Panc1 (cell line): ENCODE measurements around the gene BRD4. TPM values are rescaled to one million over a fixed set of nuclear protein-coding genes. Genes with fewer than 3 reads are reported as not detected.

Experiments
- ATAC-seq: fragments of 200-7000 bp; cut with Tn5 transposase; 2 replicates; pipeline ENCODE4 v1.9.1; 2020; ENCODE audit warnings: mild to moderate bottlenecking, moderate library complexity
- BruUV-seq: library from RNA; stranded (reverse); fragments of 400-500 nt; replicated peaks from 2 replicates; lab custom pipeline; 2021; lab: Mats Ljungman, UMichigan
- CTCF ChIA-PET: fragments of 300-600 bp; sonication (Branson Sonifier 250); formaldehyde crosslinking; loops from one replicate; lab custom pipeline; 2022; ENCODE audit warnings: antibody characterized with exemption; lab: Charles Lee
- POLR2A ChIA-PET: fragments of 300-600 bp; sonication (Branson Sonifier 250); formaldehyde crosslinking; loops from one replicate; lab custom pipeline; 2022; ENCODE audit warnings: antibody characterized with exemption; lab: Charles Lee
- DNase-seq: peaks from one replicate; pipeline ENCODE4 v3.0.0-alpha.2; 2010; ENCODE audit warnings: low read depth, low spot score
- H3K27ac ChIP-seq: 2 replicates; pipeline ENCODE4 v1.5.1; 2011; ENCODE audit warnings: mild to moderate bottlenecking, low read length, inconsistent platforms
- H3K27me3 ChIP-seq: fragments of 200-500 bp; sonication (Bioruptor generic); 2 replicates; pipeline ENCODE4 v1.6.0; 2014; ENCODE audit warnings: low read length, inconsistent platforms; ENCODE audit not compliant: control insufficient read depth, insufficient read depth
- H3K36me3 ChIP-seq: fragments of 200-500 bp; sonication (Bioruptor generic); 2 replicates; pipeline ENCODE4 v1.5.1; 2014; ENCODE audit warnings: inconsistent platforms, mild to moderate bottlenecking, low read length, moderate library complexity; ENCODE audit not compliant: control insufficient read depth, insufficient read depth
- H3K4me1 ChIP-seq: 2 replicates; pipeline ENCODE4 v1.5.1; 2011; ENCODE audit warnings: inconsistent platforms, mild to moderate bottlenecking, low read length, moderate library complexity; ENCODE audit not compliant: control insufficient read depth, insufficient read depth
- H3K4me3 ChIP-seq, 2 experiments: 2 replicates each; pipeline ENCODE4 v1.5.1; 2011 to 2012; ENCODE audit warnings: low read depth in 2 of 2, low read length in 2 of 2, mild to moderate bottlenecking in 2 of 2, inconsistent platforms in 1 of 2, moderate library complexity in 1 of 2
- H3K9me3 ChIP-seq: fragments of 200-500 bp; sonication (Bioruptor generic); 2 replicates; pipeline ENCODE4 v1.5.1; 2014; ENCODE audit warnings: low read depth, mild to moderate bottlenecking, inconsistent platforms, low read length, moderate library complexity; ENCODE audit not compliant: control insufficient read depth, insufficient read depth
- POLR2AphosphoS5 ChIP-seq: IDR thresholded peaks from 2 replicates; pipeline ENCODE4 v1.6.1; 2012; ENCODE audit warnings: mild to moderate bottlenecking, low read depth, low read length, moderate library complexity
- REST ChIP-seq, 2 experiments: IDR thresholded peaks; 2 replicates each; pipeline ENCODE4 v1.6.1; 2011 to 2012; ENCODE audit warnings: low read depth in 2 of 2, control low read depth in 1 of 2, low read length in 1 of 2, mild to moderate bottlenecking in 1 of 2, moderate library complexity in 1 of 2; ENCODE audit not compliant: insufficient read depth in 1 of 2
- SIN3A ChIP-seq: IDR thresholded peaks from 2 replicates; pipeline ENCODE4 v1.6.1; 2012; ENCODE audit warnings: low read depth, mild to moderate bottlenecking, low read length, moderate library complexity, borderline replicate concordance; ENCODE audit not compliant: insufficient read depth
- TCF7L2 ChIP-seq: IDR thresholded peaks from 2 replicates; pipeline ENCODE4 v1.6.1; 2011; ENCODE audit warnings: mild to moderate bottlenecking, low read depth, low read length, inconsistent platforms
- in situ Hi-C: cut with HindIII; loops from 2 replicates; pipeline ENCODE4 v1.10.0; 2016; ENCODE audit warnings: low sequenced_read_pairs, low pct_unique_long_range_greater_than_20kb
- intact Hi-C: fragments of 100-400 bp; cut with micrococcal nuclease; formaldehyde crosslinking; loops from one replicate; pipeline ENCODE4 v1.10.0; 2022; ENCODE audit not compliant: unreplicated experiment
- total RNA-seq: library from RNA; stranded (reverse); gene quantifications from one replicate; pipeline ENCODE4 v1.2.1, GENCODE V29; 2021; ENCODE audit not compliant: unreplicated experiment
- TF ChIP-seq, protein P1 (sequence below): fragments of 450-650 bp; IDR thresholded peaks from 2 replicates; pipeline ENCODE4 v1.5.1; 2017; ENCODE audit warnings: mild to moderate bottlenecking

Gene BRD4
- total RNA-seq, 1 experiment from 2014 or later, result 102 TPM

DNA sequence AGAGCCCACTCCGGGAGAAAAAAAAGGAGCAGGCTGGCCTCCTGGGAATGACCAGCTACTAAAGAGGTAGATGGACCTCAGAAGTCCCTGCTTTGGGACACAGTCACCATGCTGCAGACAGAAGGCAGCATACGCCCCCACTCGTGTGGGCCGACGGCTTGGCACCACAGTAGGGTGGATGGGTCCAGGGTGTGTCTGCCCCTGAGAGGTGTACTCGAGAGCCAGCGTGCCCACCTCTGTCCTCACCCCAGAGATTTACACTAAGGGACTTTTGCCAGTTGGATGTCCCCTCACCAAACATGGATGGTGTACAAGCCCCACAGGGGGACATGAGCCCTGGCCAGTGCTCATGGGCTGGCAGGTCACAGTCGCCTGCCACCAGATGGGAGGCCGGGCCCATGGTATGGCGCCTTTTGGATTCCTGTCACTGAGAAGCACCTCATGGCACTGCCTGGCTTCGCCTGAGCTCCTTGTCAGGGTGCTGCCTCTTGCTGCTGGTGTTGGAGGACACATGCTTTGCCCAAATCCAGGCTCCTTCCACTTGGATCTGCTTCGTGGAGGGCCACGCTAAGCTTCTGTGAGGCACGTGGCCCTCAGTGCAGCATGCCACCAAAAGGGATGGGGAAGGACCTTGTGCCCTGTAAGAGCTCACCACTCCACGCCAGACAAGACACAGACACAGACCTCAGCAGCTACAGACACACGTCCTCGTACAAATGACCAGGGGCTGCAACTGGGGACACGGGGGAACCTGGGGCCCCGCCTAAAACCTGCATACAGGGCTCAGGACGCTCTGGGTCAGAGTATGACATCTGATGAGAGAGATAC is 86.8 kb downstream of the BRD4 start:
- H3K4me3 ChIP-seq, result no peak overlapping the region
- DNase-seq, result no peak
- peaks cover 3% of the 10 kb centered on the region for H3K36me3 ChIP-seq
- no peak for ATAC-seq
- no TSS peak for BruUV-seq
- ChIA-PET POLR2A (no interaction called here), CTCF (interaction anchor here (1.0 kb wide), 1 partner anchor 154 kb away, joined by 6 read pairs; no protein-coding TSS in a partner anchor)
- H3K27ac ChIP-seq, result no peak overlapping the region
- no peaks in the 10 kb centered on the region for H3K4me1 ChIP-seq
- H3K27me3 ChIP-seq, result no peaks in the 10 kb centered on the region
- intact Hi-C loops (no loop called here), in situ Hi-C loops (no loop called here)
- no peak for TF ChIP-seq SIN3A
- no peak for TF ChIP-seq TCF7L2
- TF ChIP-seq, protein P1, sequence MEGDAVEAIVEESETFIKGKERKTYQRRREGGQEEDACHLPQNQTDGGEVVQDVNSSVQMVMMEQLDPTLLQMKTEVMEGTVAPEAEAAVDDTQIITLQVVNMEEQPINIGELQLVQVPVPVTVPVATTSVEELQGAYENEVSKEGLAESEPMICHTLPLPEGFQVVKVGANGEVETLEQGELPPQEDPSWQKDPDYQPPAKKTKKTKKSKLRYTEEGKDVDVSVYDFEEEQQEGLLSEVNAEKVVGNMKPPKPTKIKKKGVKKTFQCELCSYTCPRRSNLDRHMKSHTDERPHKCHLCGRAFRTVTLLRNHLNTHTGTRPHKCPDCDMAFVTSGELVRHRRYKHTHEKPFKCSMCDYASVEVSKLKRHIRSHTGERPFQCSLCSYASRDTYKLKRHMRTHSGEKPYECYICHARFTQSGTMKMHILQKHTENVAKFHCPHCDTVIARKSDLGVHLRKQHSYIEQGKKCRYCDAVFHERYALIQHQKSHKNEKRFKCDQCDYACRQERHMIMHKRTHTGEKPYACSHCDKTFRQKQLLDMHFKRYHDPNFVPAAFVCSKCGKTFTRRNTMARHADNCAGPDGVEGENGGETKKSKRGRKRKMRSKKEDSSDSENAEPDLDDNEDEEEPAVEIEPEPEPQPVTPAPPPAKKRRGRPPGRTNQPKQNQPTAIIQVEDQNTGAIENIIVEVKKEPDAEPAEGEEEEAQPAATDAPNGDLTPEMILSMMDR, result no peak
- no peak for TF ChIP-seq POLR2AphosphoS5
- TF ChIP-seq REST (IDR thresholded peaks at IDR 0.05; ENCODE audit: insufficient read depth in 1 of 2, low read depth in 2 of 2, low read length in 1 of 2), result no peak
- no peaks in the 10 kb centered on the region for H3K9me3 ChIP-seq

DNA sequence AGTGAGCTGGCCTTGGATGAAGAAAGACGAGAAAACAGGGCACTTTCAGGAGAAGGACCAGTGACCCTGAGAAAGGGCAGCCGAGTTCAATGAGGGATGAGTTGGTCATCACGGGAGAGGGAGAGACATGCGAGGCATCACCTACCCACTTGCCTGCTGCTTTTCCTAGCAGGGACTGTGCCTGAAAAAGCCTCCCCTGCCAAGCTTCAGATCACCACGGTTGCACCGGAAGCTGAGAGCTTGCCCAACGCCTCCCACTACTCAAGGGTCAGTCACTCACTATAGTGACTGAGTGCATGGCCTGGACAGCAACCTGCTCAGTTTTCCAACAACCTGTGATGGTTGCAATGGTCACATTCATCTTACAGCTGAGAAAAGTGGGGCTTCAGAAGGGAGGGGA is 87.5 kb downstream of the BRD4 start:
- TF ChIP-seq REST (IDR thresholded peaks at IDR 0.05; ENCODE audit: insufficient read depth in 1 of 2, low read depth in 2 of 2, low read length in 1 of 2) (no peak), POLR2AphosphoS5 (no peak), TCF7L2 (no peak), SIN3A (no peak)
- TF ChIP-seq, protein P1, result no peak
- H3K27me3 ChIP-seq, result no peaks in the 10 kb centered on the region
- ChIA-PET POLR2A (interaction anchor here (0.5 kb wide), 1 partner anchor 133 kb away, joined by 3 read pairs; no protein-coding TSS in a partner anchor), CTCF (interaction anchor here (0.6 to 1.0 kb wide), 2 partner anchors 78 to 153 kb away, joined by 3 to 6 read pairs; no protein-coding TSS in a partner anchor)
- ATAC-seq (no peak), DNase-seq (no peak)
- H3K4me1 ChIP-seq, result no peaks in the 10 kb centered on the region
- in situ Hi-C loops, result no loop called here
- H3K36me3 ChIP-seq, result peaks cover 3% of the 10 kb centered on the region
- H3K27ac ChIP-seq, result no peak overlapping the region
- intact Hi-C loops, result no loop called here
- no TSS peak for BruUV-seq
- H3K9me3 ChIP-seq, result no peaks in the 10 kb centered on the region
- H3K4me3 ChIP-seq, result no peak overlapping the region
